ENCODE measurements around the gene NFATC1. TPM values are rescaled to one million over a fixed set of nuclear protein-coding genes. Genes with fewer than 3 reads are reported as not detected.

Gene NFATC1
- total RNA-seq, 1 donor from 2014 or later = 8.1 TPM

DNA sequence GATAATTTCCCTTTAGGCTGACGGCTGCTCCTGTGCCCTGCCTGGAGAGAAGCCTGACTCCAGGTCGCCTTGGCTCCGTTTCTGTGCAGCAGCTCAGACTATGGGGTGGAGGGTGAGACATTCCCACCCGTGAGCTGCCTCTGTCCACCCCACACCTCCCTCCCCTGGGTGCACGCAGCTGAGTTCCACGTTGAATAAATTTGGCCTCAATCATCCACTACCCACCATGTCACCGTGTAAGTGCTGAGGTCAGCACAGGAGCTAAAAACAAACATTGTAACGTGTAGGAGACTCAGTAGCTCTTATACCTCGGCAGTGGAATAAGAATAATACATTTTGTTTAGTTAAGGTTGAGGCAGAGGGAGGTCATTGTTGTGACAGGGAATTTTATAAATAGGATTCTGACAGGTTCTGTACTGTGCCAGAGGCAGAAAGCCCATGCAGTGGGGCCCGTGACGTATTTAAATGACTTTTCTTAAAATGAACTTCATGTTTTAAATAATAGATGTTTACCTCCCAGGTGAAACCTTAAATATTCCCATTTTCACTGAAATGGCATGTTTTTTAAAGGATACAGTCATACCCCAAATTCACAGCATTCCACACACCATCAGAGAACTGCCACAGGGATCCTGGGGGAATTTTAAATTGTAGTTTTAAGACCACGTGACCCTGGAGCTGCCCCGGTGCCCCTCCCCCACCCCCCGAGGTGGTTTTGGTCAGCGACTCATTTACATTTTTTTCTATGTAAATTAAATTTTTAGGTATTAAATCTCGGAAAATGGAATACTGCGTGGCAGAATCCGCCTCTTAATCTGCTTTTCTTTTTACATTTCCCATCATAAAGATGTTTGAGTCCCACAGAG lies 50.2 kb downstream of the NFATC1 start:
- H3K4me1 Mint-ChIP-seq (ENCODE audit: unreplicated experiment) = peaks cover 35% of the 10 kb centered on the region

DNA sequence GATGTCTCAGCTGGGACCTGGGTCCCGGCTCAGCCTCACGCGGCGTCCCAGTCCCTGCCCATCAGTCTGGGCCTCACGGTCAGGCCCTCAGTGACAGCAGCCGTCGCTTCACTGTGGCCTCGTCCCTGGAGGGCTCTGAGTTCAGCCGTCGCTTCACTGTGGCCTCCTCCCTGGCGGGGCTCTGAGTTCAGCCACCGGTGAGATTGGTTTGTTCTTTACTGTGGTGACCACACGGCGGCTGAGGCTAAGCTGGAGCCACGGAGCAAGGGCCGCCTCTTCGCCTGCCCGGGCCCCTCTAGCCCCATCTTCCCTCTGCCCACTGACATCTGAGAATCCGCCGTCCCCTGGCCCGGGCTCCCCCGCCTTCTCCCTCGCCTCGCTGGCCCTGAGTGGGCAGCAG lies 51.2 kb downstream of the NFATC1 start:
- Mint-ChIP-seq H3K27me3 (ENCODE audit: unreplicated experiment) (no peaks in the 10 kb centered on the region), H3K4me3 (ENCODE audit: unreplicated experiment) (no peak overlapping the region), H3K27ac (ENCODE audit: unreplicated experiment) (no peak overlapping the region), H3K36me3 (ENCODE audit: unreplicated experiment) (peaks cover 5% of the 10 kb centered on the region), H3K9me3 (ENCODE audit: unreplicated experiment) (no peaks in the 10 kb centered on the region), H3K4me1 (ENCODE audit: unreplicated experiment) (peaks cover 35% of the 10 kb centered on the region)
- no peak for DNase-seq (ENCODE audit: extremely low spot score, unreplicated experiment)
- TF ChIP-seq, protein P1, sequence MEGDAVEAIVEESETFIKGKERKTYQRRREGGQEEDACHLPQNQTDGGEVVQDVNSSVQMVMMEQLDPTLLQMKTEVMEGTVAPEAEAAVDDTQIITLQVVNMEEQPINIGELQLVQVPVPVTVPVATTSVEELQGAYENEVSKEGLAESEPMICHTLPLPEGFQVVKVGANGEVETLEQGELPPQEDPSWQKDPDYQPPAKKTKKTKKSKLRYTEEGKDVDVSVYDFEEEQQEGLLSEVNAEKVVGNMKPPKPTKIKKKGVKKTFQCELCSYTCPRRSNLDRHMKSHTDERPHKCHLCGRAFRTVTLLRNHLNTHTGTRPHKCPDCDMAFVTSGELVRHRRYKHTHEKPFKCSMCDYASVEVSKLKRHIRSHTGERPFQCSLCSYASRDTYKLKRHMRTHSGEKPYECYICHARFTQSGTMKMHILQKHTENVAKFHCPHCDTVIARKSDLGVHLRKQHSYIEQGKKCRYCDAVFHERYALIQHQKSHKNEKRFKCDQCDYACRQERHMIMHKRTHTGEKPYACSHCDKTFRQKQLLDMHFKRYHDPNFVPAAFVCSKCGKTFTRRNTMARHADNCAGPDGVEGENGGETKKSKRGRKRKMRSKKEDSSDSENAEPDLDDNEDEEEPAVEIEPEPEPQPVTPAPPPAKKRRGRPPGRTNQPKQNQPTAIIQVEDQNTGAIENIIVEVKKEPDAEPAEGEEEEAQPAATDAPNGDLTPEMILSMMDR (IDR thresholded peaks at IDR 0.05) = no peak

More for the DNA sequence above, 50.2 kb downstream of the NFATC1 start:
- no peak for DNase-seq (ENCODE audit: extremely low spot score, unreplicated experiment)
- no peak overlapping the region for H3K4me3 Mint-ChIP-seq (ENCODE audit: unreplicated experiment)
- H3K27ac Mint-ChIP-seq (ENCODE audit: unreplicated experiment) = peak overlapping the region; percentile 45
- TF ChIP-seq, protein P1 (IDR thresholded peaks at IDR 0.05) = no peak
- H3K9me3 Mint-ChIP-seq (ENCODE audit: unreplicated experiment) = no peaks in the 10 kb centered on the region
- no peaks in the 10 kb centered on the region for H3K27me3 Mint-ChIP-seq (ENCODE audit: unreplicated experiment)
- peaks cover 5% of the 10 kb centered on the region for H3K36me3 Mint-ChIP-seq (ENCODE audit: unreplicated experiment)

DNA sequence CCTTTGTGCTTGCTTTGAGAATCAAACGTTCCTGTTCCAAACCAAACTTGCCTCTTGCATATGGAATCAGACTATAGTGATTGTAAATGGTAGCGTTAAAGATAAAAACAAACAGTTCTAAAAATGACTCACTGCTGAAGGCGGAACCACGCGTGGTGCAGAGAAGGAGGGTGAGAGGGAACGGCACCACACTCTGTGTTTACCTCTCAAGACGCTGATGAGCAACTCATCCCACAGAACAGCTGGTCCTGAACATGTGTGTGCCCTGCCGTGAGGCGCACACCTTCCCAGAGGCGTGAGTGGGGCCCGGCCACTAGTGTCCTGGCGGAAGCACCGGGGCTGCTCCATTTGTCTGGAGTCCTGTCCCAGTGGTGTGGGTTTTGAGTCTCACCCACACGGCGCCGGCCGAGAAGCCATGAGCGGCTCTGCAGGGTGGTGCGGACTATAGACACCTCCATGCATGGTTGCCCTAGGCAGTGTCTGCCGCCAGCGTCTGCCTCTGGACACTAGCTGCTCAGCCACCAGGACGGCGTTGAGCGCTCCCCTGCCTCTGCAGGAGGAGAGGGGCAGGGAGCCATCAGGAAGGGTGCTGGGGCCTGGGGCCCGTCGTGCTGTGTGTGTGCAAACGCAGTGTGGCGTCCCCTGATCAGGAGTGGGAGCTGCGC lies 52.1 kb downstream of the NFATC1 start:
- DNase-seq (ENCODE audit: extremely low spot score, unreplicated experiment) = no peak
- Mint-ChIP-seq H3K4me1 (ENCODE audit: unreplicated experiment) (peaks cover 31% of the 10 kb centered on the region), H3K27me3 (ENCODE audit: unreplicated experiment) (no peaks in the 10 kb centered on the region), H3K9me3 (ENCODE audit: unreplicated experiment) (no peaks in the 10 kb centered on the region), H3K4me3 (ENCODE audit: unreplicated experiment) (no peak overlapping the region), H3K36me3 (ENCODE audit: unreplicated experiment) (peaks cover 5% of the 10 kb centered on the region), H3K27ac (ENCODE audit: unreplicated experiment) (no peak overlapping the region)
- TF ChIP-seq, protein P1 (IDR thresholded peaks at IDR 0.05) = no peak

DNA sequence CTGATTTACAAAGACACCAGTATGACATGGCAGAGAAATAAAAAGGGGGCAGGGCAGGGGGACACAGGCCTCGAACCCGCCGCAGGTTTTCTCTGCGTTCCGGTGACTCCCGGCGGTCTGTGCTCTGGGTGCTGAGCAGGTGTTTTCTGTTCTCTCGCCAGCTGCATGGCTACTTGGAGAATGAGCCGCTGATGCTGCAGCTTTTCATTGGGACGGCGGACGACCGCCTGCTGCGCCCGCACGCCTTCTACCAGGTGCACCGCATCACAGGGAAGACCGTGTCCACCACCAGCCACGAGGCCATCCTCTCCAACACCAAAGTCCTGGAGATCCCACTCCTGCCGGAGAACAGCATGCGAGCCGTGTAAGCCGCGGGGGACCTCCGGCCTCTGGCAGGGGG lies 52.9 kb downstream of the NFATC1 start:
- H3K27me3 Mint-ChIP-seq (ENCODE audit: unreplicated experiment) = no peaks in the 10 kb centered on the region
- peaks cover 5% of the 10 kb centered on the region for H3K36me3 Mint-ChIP-seq (ENCODE audit: unreplicated experiment)
- H3K4me3 Mint-ChIP-seq (ENCODE audit: unreplicated experiment) = no peak overlapping the region

More for the DNA sequence above, 52.9 kb downstream of the NFATC1 start:
- Mint-ChIP-seq H3K27ac (ENCODE audit: unreplicated experiment) (no peak overlapping the region), H3K4me1 (ENCODE audit: unreplicated experiment) (peaks cover 29% of the 10 kb centered on the region), H3K9me3 (ENCODE audit: unreplicated experiment) (no peaks in the 10 kb centered on the region)
- no peak for DNase-seq (ENCODE audit: extremely low spot score, unreplicated experiment)
- TF ChIP-seq, protein P1 (IDR thresholded peaks at IDR 0.05) = no peak

Data from osteocyte (in vitro differentiated cells).